Fibroblast of lung (primary cell): ENCODE measurements around the gene EIF2B5. TPM values are rescaled to one million over a fixed set of nuclear protein-coding genes. Genes with fewer than 3 reads are reported as not detected.

Experiments used
- DNase-seq, 2 donors: peaks; one replicate each; pipeline versions ENCODE4 v3.0.0 to v3.0.0-alpha.2; 2010; ENCODE audit warnings: low read depth in 2 of 2
- H2AFZ ChIP-seq: 2 replicates; pipeline ENCODE4 v1.5.1; 2012; ENCODE audit warnings: low read length, control low read depth, inconsistent platforms
- H3K27ac ChIP-seq: 2 replicates; pipeline ENCODE4 v1.5.1; 2011; ENCODE audit warnings: low read length, control low read depth; ENCODE audit not compliant: insufficient read depth
- H3K27me3 ChIP-seq: 2 replicates; pipeline ENCODE4 v1.5.1; 2011; ENCODE audit warnings: mild to moderate bottlenecking, low read length; ENCODE audit not compliant: control insufficient read depth, insufficient read depth
- H3K36me3 ChIP-seq: 2 replicates; pipeline ENCODE4 v1.5.1; 2011; ENCODE audit warnings: low read length; ENCODE audit not compliant: control insufficient read depth, insufficient read depth
- H3K4me1 ChIP-seq: 2 replicates; pipeline ENCODE4 v1.5.1; 2011; ENCODE audit warnings: low read length; ENCODE audit not compliant: control insufficient read depth, insufficient read depth; ENCODE audit errors: extremely low read depth
- H3K4me2 ChIP-seq: 2 replicates; pipeline ENCODE4 v1.5.1; 2011; ENCODE audit warnings: low read length, control low read depth; ENCODE audit not compliant: insufficient read depth; ENCODE audit errors: extremely low read depth
- H3K4me3 ChIP-seq, 4 experiments: fragments of 200-600 bp in 1 of 4; sonication (generic) in 1 of 4; replicated peaks in 1 of 4; 2 replicates each; pipeline ENCODE4 v1.5.1; 2011 to 2016; ENCODE audit warnings: low read length in 4 of 4, low read depth in 3 of 4, mild to moderate bottlenecking in 3 of 4, control low read depth in 2 of 4, inconsistent platforms in 1 of 4, mixed read lengths in 1 of 4; ENCODE audit not compliant: insufficient read depth in 1 of 4; ENCODE audit errors: control extremely low read depth in 1 of 4
- H3K79me2 ChIP-seq: 2 replicates; pipeline ENCODE4 v1.5.1; 2012; ENCODE audit warnings: mild to moderate bottlenecking, low read length, inconsistent platforms; ENCODE audit not compliant: control insufficient read depth, insufficient read depth
- H3K9ac ChIP-seq: 2 replicates; pipeline ENCODE4 v1.5.1; 2011; ENCODE audit warnings: mild to moderate bottlenecking, low read length, control low read depth; ENCODE audit not compliant: insufficient read depth
- H3K9me3 ChIP-seq: 2 replicates; pipeline ENCODE4 v1.5.1; 2012; ENCODE audit warnings: low read depth, low read length; ENCODE audit not compliant: control insufficient read depth, insufficient read depth
- H4K20me1 ChIP-seq: 2 replicates; pipeline ENCODE4 v1.5.1; 2011; ENCODE audit warnings: low read length; ENCODE audit not compliant: control insufficient read depth, insufficient read depth; ENCODE audit errors: extremely low read depth
- EZH2 ChIP-seq: IDR thresholded peaks from 2 replicates; pipeline ENCODE4 v1.5.1; 2012; ENCODE audit warnings: low read length, control low read depth, mild to moderate bottlenecking; ENCODE audit errors: missing control alignments
- polyA plus RNA-seq, 2 donors: library from polyadenylated mRNA; depleted of rRNA in 1 of 2; stranded (reverse) in 1 of 2; unstranded in 1 of 2; fragments of >200 nt; gene quantifications; 2 replicates each; pipeline ENCODE4 v1.2.1, GENCODE V29; 2011 to 2012; ENCODE audit warnings: missing spikeins in 1 of 2
- total RNA-seq: library from RNA; depleted of rRNA; stranded (reverse); fragments of >200 nt; gene quantifications from 2 replicates; pipeline ENCODE4 v1.2.1, GENCODE V29; 2014
- TF ChIP-seq, protein P1 (sequence below), 2 donors: IDR thresholded peaks in 1 of 2; conservative IDR thresholded peaks in 1 of 2; 1 replicate in 1 of 2; 2 replicates in 1 of 2; pipeline ENCODE4 v1.5.1; 2011 to 2012; ENCODE audit warnings: low read length in 2 of 2, control low read depth in 1 of 2, inconsistent platforms in 1 of 2, low read depth in 1 of 2, mild to moderate bottlenecking in 1 of 2

EIF2B5 gene
- total and polyA plus RNA-seq, 2 donors (not counting 1 experiment from before 2014, with no cell fraction given) = 23.8 to 26.9 TPM

DNA sequence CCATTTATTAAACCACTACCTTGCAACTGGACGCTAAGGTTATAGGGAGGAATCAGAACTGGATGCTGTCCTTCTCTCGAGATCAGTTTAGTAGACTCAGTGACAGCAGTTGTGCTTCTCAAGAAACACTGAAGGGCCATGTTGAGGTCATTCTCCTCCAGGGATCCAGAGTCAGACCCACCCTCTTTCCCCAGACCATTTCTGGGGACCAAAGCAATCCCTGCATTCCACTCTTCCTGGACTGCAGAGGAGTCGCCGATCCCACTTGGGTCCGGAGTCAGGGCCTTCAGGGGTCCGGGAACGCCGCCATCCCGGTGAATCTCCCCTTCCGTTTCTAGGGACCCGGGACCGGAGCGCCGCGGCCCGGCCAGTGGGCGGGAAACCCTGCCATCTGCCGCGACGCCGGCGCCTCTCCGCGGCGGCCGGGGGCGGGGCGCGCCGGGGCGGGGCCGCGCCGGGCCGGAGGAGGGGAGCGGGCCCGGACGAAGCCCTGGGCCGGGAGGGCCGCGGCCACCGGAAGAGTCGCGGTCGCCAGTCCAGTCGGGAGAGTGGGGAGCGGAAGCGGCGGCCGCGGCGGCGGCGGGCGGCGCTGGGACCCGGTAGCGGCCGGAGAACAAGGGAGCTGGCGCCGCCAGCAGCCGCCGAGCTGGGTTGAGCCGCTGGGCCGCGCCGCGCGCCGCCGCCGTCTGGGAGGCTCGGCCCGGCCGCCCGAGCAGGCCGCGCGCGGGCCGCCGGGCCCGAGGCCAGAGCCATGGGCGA lies 19.9 kb downstream of the EIF2B5 start, which contains the start of gene DVL3:
DVL3 (plus strand) TSS at position 493 of the 759 bp plus-strand sequence; CDS start at position 752, 259 bp downstream.
- no peaks in the 10 kb centered on the region for H4K20me1 ChIP-seq
- peak; percentile 55 to 71 for DNase-seq
- H3K9me3 ChIP-seq = no peaks in the 10 kb centered on the region
- H3K9ac ChIP-seq = peak within 1 kb of the TSS; percentile 79
- no peaks in the 10 kb centered on the region for H3K27me3 ChIP-seq
- TF ChIP-seq, protein P1, sequence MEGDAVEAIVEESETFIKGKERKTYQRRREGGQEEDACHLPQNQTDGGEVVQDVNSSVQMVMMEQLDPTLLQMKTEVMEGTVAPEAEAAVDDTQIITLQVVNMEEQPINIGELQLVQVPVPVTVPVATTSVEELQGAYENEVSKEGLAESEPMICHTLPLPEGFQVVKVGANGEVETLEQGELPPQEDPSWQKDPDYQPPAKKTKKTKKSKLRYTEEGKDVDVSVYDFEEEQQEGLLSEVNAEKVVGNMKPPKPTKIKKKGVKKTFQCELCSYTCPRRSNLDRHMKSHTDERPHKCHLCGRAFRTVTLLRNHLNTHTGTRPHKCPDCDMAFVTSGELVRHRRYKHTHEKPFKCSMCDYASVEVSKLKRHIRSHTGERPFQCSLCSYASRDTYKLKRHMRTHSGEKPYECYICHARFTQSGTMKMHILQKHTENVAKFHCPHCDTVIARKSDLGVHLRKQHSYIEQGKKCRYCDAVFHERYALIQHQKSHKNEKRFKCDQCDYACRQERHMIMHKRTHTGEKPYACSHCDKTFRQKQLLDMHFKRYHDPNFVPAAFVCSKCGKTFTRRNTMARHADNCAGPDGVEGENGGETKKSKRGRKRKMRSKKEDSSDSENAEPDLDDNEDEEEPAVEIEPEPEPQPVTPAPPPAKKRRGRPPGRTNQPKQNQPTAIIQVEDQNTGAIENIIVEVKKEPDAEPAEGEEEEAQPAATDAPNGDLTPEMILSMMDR (conservative IDR thresholded peaks at IDR 0.05 in 1 of 2, IDR thresholded peaks at IDR 0.05 in 1 of 2; ENCODE audit: low read depth in 1 of 2, low read length in 2 of 2) = no peak
- TF ChIP-seq EZH2 = no peak
- peak within 1 kb of the TSS; percentile 77 for H3K27ac ChIP-seq
- peak within 1 kb of the TSS; percentile 66 for H2AFZ ChIP-seq
- peaks cover 41% of the 10 kb centered on the region for H3K79me2 ChIP-seq
- H3K4me1 ChIP-seq = no peaks in the 10 kb centered on the region
- H3K36me3 ChIP-seq = no peaks in the 10 kb centered on the region
- H3K4me3 ChIP-seq = peak within 1 kb of the TSS; percentile 58 to 88 (median 73)
- peak within 1 kb of the TSS; percentile 99 for H3K4me2 ChIP-seq

DNA sequence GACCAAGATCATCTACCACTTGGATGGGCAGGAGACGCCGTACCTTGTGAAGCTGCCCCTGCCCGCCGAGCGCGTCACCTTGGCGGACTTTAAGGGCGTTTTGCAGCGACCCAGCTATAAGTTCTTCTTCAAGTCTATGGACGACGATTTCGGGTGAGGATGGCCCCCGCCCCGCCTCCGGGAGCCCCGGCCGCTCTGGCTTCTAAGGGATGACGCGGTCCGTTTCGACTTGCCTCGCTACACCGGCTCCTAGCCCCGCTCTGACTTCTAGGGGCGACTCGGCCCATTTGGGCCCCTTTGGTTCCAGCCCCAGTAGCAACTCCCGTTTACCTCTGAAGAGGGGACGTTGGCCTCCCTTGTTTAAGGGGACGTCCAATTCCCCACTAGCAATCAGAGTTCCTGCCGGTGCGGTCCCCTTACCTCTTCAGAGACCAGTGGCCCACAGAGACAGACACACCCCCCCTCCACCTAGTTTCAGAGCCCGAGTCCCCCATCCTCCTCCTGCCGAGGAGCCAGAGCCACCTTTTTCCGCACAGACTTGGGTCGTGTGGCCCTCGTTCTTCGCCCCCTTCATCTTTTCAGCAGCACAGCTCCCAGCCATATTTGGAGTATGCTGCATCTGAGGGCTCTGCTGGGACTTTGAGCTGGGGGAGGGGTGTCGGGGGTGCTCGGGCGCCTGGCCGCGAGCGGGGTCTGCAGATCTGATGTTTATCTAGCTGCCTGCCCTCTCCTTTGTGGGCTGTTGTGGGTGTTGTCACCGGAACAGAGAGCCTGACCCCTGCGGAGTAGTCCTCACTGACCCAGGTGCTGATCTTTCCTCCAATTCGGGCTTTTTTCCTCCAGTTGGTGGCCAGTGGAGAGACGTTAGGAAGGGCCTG lies 20.7 kb downstream of the EIF2B5 start:
- H3K36me3 ChIP-seq = no peaks in the 10 kb centered on the region
- peaks cover 5% of the 10 kb centered on the region for H3K4me1 ChIP-seq
- no peaks in the 10 kb centered on the region for H3K27me3 ChIP-seq
- H3K9ac ChIP-seq = peak overlapping the region; percentile 79
- TF ChIP-seq EZH2 = no peak
- TF ChIP-seq, protein P1 (conservative IDR thresholded peaks at IDR 0.05 in 1 of 2, IDR thresholded peaks at IDR 0.05 in 1 of 2; ENCODE audit: low read depth in 1 of 2, low read length in 2 of 2) = no peak
- H2AFZ ChIP-seq = peak overlapping the region; percentile 66
- H3K79me2 ChIP-seq = peaks cover 49% of the 10 kb centered on the region
- H4K20me1 ChIP-seq = no peaks in the 10 kb centered on the region
- H3K4me2 ChIP-seq = peak overlapping the region; percentile 99
- peak overlapping the region; percentile 58 to 88 (median 73) for H3K4me3 ChIP-seq
- DNase-seq = peak; percentile 26 to 42
- H3K9me3 ChIP-seq = no peaks in the 10 kb centered on the region
- peak overlapping the region; percentile 77 for H3K27ac ChIP-seq

DNA sequence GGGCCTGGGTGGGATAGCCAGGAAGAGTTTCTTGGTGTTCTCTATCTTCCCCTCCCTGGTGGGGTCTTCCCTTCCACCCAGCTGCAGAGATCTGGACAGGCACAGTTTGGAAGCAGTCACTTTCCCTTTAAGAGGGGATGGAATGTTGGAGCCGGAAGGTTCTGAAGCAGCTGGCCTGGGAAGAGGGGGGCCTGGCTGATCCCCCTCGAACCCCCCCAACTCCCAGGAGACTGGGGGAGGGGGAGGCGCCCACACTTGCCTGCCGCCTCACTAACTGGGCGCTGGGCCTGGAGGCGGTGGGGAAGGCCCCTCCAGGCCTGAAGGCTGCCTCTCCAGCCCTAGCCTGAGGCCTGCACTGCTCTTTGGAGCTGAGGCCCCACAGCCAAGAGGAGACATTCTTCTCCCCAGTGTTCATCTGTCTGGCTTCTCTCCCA lies 21.4 kb downstream of the EIF2B5 start:
- Histone ChIP-seq H3K9me3 (no peaks in the 10 kb centered on the region), H2AFZ (no peak overlapping the region), H3K27ac (peak overlapping the region; percentile 36), H3K27me3 (no peaks in the 10 kb centered on the region), H3K36me3 (no peaks in the 10 kb centered on the region), H3K4me2 (peak overlapping the region; percentile 99), H4K20me1 (no peaks in the 10 kb centered on the region), H3K9ac (peak overlapping the region; percentile 63), H3K4me3 (peak overlapping the region; percentile 58 to 88 (median 73)), H3K79me2 (peaks cover 54% of the 10 kb centered on the region), H3K4me1 (peaks cover 7% of the 10 kb centered on the region)
- TF ChIP-seq EZH2 = no peak
- TF ChIP-seq, protein P1 (conservative IDR thresholded peaks at IDR 0.05 in 1 of 2, IDR thresholded peaks at IDR 0.05 in 1 of 2; ENCODE audit: low read depth in 1 of 2, low read length in 2 of 2) = no peak
- DNase-seq = peak; percentile 61 to 71
